Activated naive CD8-positive, alpha-beta T cell treated with anti-CD3 and anti-CD28 coated beads, Interleukin-2, amount 10 ng/mL, durations not matched to agents 7 days and 5 days (primary cell): ENCODE data around the gene DCAF10. TPM values are rescaled to one million over a fixed set of nuclear protein-coding genes. Genes with fewer than 3 reads are reported as not detected.
"Not testable (repeated sequence)": the region's sequence is repeated elsewhere in the genome, so short reads cannot be mapped to it uniquely, and the experiment has no call there.

ENCODE experiments used
- ATAC-seq: fragments of 150-1000 bp; cut with Tn5 transposase; one replicate; pipeline ENCODE4 v1.10.0; 2021; ENCODE audit warnings: low read depth, moderate library complexity
- POLR2A ChIA-PET: fragments of 350-600 bp; sonication (Branson Sonifier 250); formaldehyde crosslinking; loops from one replicate; lab custom pipeline; 2021; ENCODE audit warnings: antibody characterized with exemption; lab: Charles Lee
- DNase-seq: peaks from one replicate; pipeline ENCODE4 v3.0.0; 2021
- H3K27ac Mint-ChIP-seq: one replicate; pipeline ENCODE4 v1.8.0; 2022; ENCODE audit warnings: mild to moderate bottlenecking, mixed read lengths
- H3K27me3 Mint-ChIP-seq: one replicate; pipeline ENCODE4 v1.8.0; 2022; ENCODE audit warnings: mild to moderate bottlenecking, moderate library complexity, mixed read lengths
- H3K36me3 Mint-ChIP-seq: one replicate; pipeline ENCODE4 v1.8.0; 2021; ENCODE audit warnings: mild to moderate bottlenecking, mixed read lengths
- H3K4me1 Mint-ChIP-seq: one replicate; pipeline ENCODE4 v1.8.0; 2021; ENCODE audit warnings: mixed read lengths
- H3K4me3 Mint-ChIP-seq: one replicate; pipeline ENCODE4 v1.8.0; 2022; ENCODE audit warnings: mild to moderate bottlenecking, moderate library complexity, mixed read lengths
- H3K9me3 Mint-ChIP-seq: one replicate; pipeline ENCODE4 v1.8.0; 2021; ENCODE audit warnings: mixed read lengths
- total RNA-seq, 2 experiments: library from RNA; stranded (reverse); gene quantifications; one replicate each; pipeline ENCODE4 v1.2.3, GENCODE V29; 2021

DCAF10 gene
- total RNA-seq, 2 experiments from 2014 or later: 19.5 to 19.8 TPM

DNA sequence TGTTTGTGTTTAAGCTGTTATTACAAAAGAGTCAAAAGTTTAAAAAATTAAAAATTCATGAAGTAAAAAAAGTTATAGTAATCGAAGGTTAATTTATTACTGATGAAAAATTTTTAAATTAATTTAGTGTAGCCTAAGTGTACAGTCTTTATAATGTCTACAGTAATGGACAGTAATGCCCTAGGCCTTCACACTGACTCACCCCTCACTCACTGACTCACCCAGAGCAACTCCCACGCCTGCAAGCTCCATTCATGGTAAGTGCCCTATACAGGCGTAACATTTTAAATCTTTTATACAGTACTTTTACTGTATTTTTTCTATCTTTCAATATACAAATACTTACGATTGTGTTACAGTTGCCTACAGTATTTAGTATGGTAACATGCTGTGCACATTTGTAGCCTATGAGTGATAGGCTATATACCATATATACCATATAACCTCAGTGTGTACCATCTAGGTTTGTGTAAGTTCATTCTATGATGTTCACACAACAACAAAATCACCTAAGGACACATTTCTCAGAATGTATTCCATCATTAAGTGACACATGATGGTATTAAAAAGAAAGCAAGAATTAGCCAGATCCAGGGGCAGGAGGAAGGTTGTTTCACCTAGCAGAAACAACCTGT is 40.1 kb downstream of the DCAF10 start:
- Mint-ChIP-seq H3K27ac (no peak overlapping the region), H3K27me3 (no peaks in the 10 kb centered on the region), H3K4me1 (peaks cover 1% of the 10 kb centered on the region), H3K4me3 (no peak overlapping the region), H3K36me3 (peaks cover 13% of the 10 kb centered on the region), H3K9me3 (no peaks in the 10 kb centered on the region)
- DNase-seq: no peak
- POLR2A ChIA-PET: no interaction called here
- no peak for ATAC-seq

DNA sequence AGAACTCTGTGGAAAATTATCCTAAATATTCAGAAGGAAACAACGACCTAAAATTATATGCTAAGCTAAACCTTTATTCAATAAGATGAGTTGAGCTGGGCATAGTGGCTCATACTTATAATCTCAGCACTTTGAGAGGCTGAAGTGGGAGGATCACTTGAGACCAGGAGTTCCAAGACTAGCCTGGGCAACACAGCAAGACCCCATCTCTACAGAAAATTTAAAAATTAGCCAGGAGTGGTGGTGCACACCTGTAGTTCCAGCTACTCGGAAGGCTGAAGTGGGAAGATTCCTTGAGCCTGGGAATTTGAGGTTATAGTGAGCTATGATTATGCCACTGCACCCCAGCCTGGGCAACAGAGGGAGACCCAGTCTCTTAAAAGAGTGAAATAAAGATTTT is 51.6 kb downstream of the DCAF10 start:
- DNase-seq (no peak), ATAC-seq (no peak)
- H3K27me3 Mint-ChIP-seq: no peaks in the 10 kb centered on the region
- no peak overlapping the region for H3K4me3 Mint-ChIP-seq
- H3K4me1 Mint-ChIP-seq: no peaks in the 10 kb centered on the region
- POLR2A ChIA-PET: no interaction called here
- H3K27ac Mint-ChIP-seq: no peak overlapping the region
- H3K36me3 Mint-ChIP-seq: peaks cover 15% of the 10 kb centered on the region
- H3K9me3 Mint-ChIP-seq: no peaks in the 10 kb centered on the region

- ATAC-seq (no peak), DNase-seq (no peak)
- peaks cover 18% of the 10 kb centered on the region for H3K36me3 Mint-ChIP-seq
- POLR2A ChIA-PET: no interaction called here
- H3K27ac Mint-ChIP-seq: no peak overlapping the region
- H3K4me3 Mint-ChIP-seq: no peak overlapping the region
- H3K4me1 Mint-ChIP-seq: no peaks in the 10 kb centered on the region
- no peaks in the 10 kb centered on the region for H3K9me3 Mint-ChIP-seq
- H3K27me3 Mint-ChIP-seq: no peaks in the 10 kb centered on the region
These were observed 56.0 kb downstream of the DCAF10 start for GRCh38 chr9:37856551-37856950.

GRCh38 chr9:37859043-37859442 is 58.4 kb downstream of the DCAF10 start:
- H3K9me3 Mint-ChIP-seq: no peaks in the 10 kb centered on the region
- H3K4me3 Mint-ChIP-seq: no peak overlapping the region
- DNase-seq (no peak), ATAC-seq (no peak)
- H3K27me3 Mint-ChIP-seq: no peaks in the 10 kb centered on the region
- H3K4me1 Mint-ChIP-seq: no peaks in the 10 kb centered on the region
- POLR2A ChIA-PET: no interaction called here
- H3K27ac Mint-ChIP-seq: no peak overlapping the region
- peaks cover 17% of the 10 kb centered on the region for H3K36me3 Mint-ChIP-seq

- Mint-ChIP-seq H3K27me3 (no peaks in the 10 kb centered on the region), H3K36me3 (peaks cover 18% of the 10 kb centered on the region), H3K4me3 (no peak overlapping the region), H3K27ac (no peak overlapping the region), H3K9me3 (no peaks in the 10 kb centered on the region), H3K4me1 (no peaks in the 10 kb centered on the region)
- POLR2A ChIA-PET: no interaction called here
- DNase-seq (no peak), ATAC-seq (no peak)
These were observed 61.9 kb downstream of the DCAF10 start for GRCh38 chr9:37862530-37862929.

DNA sequence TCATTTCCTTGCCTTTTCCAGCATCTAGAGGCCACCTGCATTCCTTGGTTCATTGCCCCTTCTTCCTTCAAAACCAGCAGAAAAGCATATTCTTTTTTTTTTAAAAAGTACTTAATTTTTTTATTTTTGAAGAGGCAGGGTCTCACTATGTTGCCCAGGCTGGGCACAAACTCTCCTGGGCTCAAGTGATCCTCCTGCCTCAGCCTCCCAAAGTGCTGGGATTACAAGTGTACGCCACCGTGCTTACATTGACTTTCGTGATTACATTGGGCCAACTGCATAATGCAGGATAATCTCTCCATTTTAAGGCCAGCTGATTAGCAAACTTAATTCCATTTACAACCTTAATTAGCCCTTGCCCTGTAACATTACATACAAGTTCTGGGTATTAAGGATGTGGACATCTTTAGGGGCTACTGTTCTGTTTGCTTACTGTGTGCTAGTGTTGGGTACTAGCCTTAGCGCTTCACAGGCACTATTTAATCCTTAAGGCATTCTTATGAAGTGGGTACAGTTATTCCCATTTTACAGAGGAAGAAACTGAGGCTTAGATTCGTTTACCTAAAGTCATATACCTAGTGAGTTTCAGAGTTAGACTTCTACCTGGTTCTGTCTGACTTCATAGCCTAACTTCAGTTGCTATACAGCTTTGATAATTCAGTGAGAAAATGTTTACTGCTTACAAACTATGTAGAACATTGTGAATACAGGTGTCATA is 69.6 kb downstream of the DCAF10 start:
- Mint-ChIP-seq H3K36me3 (peaks cover 4% of the 10 kb centered on the region), H3K4me3 (no peak overlapping the region), H3K27me3 (no peaks in the 10 kb centered on the region), H3K27ac (no peak overlapping the region), H3K9me3 (no peaks in the 10 kb centered on the region), H3K4me1 (no peaks in the 10 kb centered on the region)
- POLR2A ChIA-PET: no interaction called here
- DNase-seq: no peak
- ATAC-seq: no peak

DNA sequence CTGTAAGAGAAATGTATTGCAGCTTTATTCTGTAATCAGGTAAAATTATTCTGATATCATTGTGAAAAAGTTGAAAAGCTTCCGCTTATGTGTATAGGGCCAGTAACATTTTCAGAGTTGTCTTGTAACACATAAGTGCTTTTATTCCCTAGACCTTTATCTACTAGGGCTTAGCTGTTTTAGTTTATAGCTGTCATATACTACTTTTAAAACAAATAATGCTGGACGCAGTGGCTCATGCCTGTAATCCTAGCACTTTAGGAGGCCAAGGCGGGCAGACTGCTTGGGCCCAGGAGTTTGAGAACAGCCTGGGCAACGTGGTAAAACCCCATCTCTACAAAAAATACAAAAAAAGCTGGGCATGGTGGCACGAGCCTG is 70.2 kb downstream of the DCAF10 start:
- POLR2A ChIA-PET: no interaction called here
- Mint-ChIP-seq H3K27ac (no peak overlapping the region), H3K27me3 (no peaks in the 10 kb centered on the region)

DNA sequence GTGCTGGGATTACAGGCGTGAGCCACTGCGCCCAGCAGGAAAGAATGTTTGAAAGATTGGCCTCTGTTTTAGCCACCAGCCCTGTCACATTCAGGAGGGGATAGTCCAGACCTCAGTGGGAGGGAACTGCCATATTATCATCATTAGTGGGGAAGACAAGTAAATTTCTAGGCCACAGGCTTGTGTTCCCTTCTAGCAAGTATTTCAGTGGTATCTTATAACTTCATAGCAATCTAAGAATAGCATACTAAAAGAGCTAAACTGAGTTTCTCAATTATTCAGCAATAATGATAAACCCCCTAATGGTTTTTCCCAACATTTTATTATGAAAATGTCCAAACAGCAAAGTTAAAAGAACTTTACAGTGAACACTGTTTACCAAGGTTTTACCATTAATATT is 73.4 kb downstream of the DCAF10 start:
- POLR2A ChIA-PET: no interaction called here
- H3K36me3 Mint-ChIP-seq: peaks cover 17% of the 10 kb centered on the region
- no peaks in the 10 kb centered on the region for H3K4me1 Mint-ChIP-seq
- H3K9me3 Mint-ChIP-seq: no peaks in the 10 kb centered on the region
- H3K4me3 Mint-ChIP-seq: no peak overlapping the region
- no peak overlapping the region for H3K27ac Mint-ChIP-seq
- ATAC-seq (no peak), DNase-seq (no peak)
- H3K27me3 Mint-ChIP-seq: no peaks in the 10 kb centered on the region

More for the DNA sequence above, 70.2 kb downstream of the DCAF10 start:
- H3K9me3 Mint-ChIP-seq: no peaks in the 10 kb centered on the region
- ATAC-seq: no peak
- H3K4me3 Mint-ChIP-seq: no peak overlapping the region
- peaks cover 7% of the 10 kb centered on the region for H3K36me3 Mint-ChIP-seq
- no peak for DNase-seq
- H3K4me1 Mint-ChIP-seq: no peaks in the 10 kb centered on the region

- POLR2A ChIA-PET: no interaction called here
- Mint-ChIP-seq H3K27me3 (no peaks in the 10 kb centered on the region), H3K27ac (no peak overlapping the region), H3K9me3 (no peaks in the 10 kb centered on the region), H3K4me3 (no peak overlapping the region), H3K4me1 (no peaks in the 10 kb centered on the region), H3K36me3 (peaks cover 21% of the 10 kb centered on the region)
- ATAC-seq: no peak
- DNase-seq: no peak
These were observed 75.8 kb downstream of the DCAF10 start for GRCh38 chr9:37876376-37876775.

- ATAC-seq: no peak
- Mint-ChIP-seq H3K27ac (no peak overlapping the region), H3K4me3 (no peak overlapping the region), H3K27me3 (no peaks in the 10 kb centered on the region), H3K9me3 (no peaks in the 10 kb centered on the region), H3K36me3 (peaks cover 20% of the 10 kb centered on the region), H3K4me1 (peaks cover 8% of the 10 kb centered on the region)
- POLR2A ChIA-PET: interaction anchor here (1.0 kb wide), 1 partner anchor 22 kb away, joined by 3 read pairs; no protein-coding TSS in a partner anchor
- DNase-seq: no peak
These were observed 80.4 kb downstream of the DCAF10 start for GRCh38 chr9:37880916-37881479.

DNA sequence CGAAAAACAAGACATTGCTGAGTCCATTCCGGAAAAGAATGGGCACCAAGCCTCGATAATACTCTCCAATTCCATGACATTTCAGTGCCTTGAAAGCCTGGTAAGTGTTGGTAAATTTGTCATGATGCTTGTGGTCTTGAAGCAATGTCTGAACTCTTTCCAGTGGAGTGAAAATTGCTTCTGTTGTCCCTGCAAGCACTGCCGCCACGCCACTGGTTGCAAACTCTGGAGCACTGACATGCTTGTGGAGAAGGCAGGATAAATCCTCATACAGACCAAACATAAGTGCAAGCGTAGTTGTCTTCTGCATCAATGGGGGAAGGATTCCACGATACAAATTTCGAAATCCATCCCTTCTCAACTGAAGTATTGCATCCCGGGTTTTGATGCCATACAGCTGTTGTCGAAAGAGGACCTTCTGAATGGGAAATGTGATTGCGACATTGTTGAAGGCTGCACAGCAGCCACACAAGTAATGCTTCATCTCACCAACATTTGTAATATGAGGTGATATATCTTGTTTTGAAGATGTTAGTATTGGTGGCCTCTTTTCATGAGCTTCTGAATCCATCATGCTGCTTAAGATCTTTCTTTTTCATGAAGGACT is 87.5 kb downstream of the DCAF10 start:
- POLR2A ChIA-PET, H3K4me1 Mint-ChIP-seq, H3K27ac Mint-ChIP-seq, H3K27me3 Mint-ChIP-seq, DNase-seq, H3K4me3 Mint-ChIP-seq, ATAC-seq, H3K9me3 Mint-ChIP-seq: not testable (repeated sequence)
- peaks cover 35% of the 10 kb centered on the region for H3K36me3 Mint-ChIP-seq

DNA sequence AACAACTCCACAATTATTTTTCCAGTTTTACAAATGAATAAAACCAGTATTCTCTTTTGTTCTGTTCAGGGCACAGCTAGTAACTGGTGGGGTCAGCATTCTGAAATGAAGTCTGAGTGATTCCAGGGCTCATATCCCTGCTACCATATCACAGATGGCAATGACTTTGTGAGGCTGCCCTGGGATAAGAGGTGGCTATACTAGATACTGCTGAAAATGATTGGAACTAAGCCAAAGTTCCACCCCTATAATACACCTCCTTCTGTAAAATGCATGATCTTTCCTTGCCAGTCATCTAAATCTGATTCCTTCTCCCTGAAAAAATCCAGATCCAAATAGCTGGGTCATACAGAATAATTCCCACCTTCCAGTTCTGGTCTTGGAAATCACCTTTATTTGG is 88.9 kb downstream of the DCAF10 start:
- DNase-seq: no peak
- Mint-ChIP-seq H3K27ac (no peak overlapping the region), H3K27me3 (no peaks in the 10 kb centered on the region), H3K4me1 (peaks cover 8% of the 10 kb centered on the region), H3K9me3 (no peaks in the 10 kb centered on the region), H3K36me3 (peaks cover 45% of the 10 kb centered on the region), H3K4me3 (no peak overlapping the region)
- POLR2A ChIA-PET: no interaction called here
- no peak for ATAC-seq

- DNase-seq, H3K4me1 Mint-ChIP-seq, POLR2A ChIA-PET, H3K27ac Mint-ChIP-seq, H3K4me3 Mint-ChIP-seq, H3K27me3 Mint-ChIP-seq, H3K9me3 Mint-ChIP-seq, ATAC-seq: not testable (repeated sequence)
- peaks cover 54% of the 10 kb centered on the region for H3K36me3 Mint-ChIP-seq
These were observed 90.4 kb downstream of the DCAF10 start for GRCh38 chr9:37891042-37891441.

DNA sequence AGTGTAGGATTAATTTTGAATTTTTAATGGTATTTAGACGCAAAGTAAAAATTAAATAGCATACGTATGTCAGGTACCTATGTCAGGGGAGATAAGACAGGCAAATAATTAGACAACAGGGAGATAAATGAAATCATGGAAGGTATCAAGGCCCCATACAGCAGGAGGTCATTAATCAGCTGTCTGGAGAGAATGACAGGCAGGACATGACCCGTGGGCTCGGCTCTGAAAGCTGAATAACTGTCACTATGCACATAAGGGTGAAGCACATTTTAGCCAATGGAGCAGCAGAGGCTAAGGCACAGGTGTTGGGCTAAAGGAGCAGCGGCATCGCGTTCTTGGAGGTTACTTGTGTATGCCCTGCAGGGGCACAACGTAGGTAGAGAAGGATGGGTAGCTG is 91.5 kb downstream of the DCAF10 start:
- ATAC-seq: no peak
- H3K27me3 Mint-ChIP-seq: no peaks in the 10 kb centered on the region
- H3K4me3 Mint-ChIP-seq: no peak overlapping the region
- no peaks in the 10 kb centered on the region for H3K9me3 Mint-ChIP-seq
- H3K4me1 Mint-ChIP-seq: peaks cover 1% of the 10 kb centered on the region
- DNase-seq: no peak
- H3K36me3 Mint-ChIP-seq: peaks cover 53% of the 10 kb centered on the region
- no peak overlapping the region for H3K27ac Mint-ChIP-seq
- POLR2A ChIA-PET: no interaction called here
